NCI-H345 treated with DMSO at 0.1 percent for 48 hours (cell line): ENCODE results near the gene TEX29.

Experiments used
- DNase-seq: peaks from one replicate; lab custom pipeline; 2025; ENCODE audit not compliant: unreplicated experiment; lab: John Stamatoyannopoulos, UW

Gene TEX29

GRCh38 chr13:111339366-111340143 is 19.1 kb downstream of the TEX29 start:
- no peak for DNase-seq

GRCh38 chr13:111341886-111342285 is 21.4 kb downstream of the TEX29 start:
- no peak for DNase-seq

DNA sequence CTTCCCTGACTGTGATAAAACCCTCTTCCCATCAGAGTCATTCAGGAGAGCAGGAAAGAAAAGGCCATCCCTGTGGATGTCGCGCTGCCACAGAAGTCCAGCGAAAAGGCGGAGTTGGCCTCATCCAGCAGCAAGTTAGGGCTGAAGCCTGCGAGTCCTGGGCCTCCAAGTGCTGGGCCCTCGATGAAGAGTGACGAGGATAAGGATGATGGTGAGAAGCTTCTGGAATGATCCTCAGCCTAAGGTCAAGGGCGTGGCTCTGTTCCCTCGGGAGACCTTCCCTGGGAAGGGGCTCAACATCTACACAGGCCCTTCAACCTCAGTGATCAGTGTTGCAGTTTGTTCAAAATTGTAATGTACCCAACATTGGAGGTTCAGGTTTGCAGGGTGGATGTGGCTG is 22.3 kb downstream of the TEX29 start:
- DNase-seq = no peak

DNA sequence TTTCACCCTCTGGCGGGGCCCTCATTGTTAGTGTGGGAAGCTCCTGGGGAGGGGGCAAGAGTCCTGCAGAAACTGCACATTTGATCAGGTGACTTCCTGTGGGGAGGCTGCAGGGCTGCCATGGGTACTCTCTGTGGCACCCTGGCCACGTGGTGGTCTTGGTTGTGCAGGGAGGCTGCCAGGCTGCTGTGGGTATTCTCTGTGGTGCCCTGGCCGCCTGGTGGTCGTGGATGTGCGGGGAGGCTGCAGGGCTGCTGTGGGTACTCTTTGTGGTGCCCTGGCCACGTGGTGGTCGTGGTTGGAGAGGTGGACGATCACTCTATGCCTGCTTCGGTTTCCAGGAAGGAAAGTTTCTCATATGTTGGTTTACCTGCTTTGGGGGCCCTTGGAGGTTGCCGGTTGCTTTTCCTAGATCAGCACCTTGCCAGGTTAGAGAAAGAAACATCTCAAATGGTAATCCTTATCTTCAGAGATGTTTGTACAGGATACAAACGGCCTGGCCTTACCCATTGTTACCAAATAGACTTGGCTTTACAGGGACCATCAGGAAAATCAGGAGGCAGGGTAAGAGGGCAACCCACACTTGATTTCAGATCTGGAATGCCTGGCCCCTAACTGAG is 22.9 kb downstream of the TEX29 start:
- no peak for DNase-seq

DNA sequence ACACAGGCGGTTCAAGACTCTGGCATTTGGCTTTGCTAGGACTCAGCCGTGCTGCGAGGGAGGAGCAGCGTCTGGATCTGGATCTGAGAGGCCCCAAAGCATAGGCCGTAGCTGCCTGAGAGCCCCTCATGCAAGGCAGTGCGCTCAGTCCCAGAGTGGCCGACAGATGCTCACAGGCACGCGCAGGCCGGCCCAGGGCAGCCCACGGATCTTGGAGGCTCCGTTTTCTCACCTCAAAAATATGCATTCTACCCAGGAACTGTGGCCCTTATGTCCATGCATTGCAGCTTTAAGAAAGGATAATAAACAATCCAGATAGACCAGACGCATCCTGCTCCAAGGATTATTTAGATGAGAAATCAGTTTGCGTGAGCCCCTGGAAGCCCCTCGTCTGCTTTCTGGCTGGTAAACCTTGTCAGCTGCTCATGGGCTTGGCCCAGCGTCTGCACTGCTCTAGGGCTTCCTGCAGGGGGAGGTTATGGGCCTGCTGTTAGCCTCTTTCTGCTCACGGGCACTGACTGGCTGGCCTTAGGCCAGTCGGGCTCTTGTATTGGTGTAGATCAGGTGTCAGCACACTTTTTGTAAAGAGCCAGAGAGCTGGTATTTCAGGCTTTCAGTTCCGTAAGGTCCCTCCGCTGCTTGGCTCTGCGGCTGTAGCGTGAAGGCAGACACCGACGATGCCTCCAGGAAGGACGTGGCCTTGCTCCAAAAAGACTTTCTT is 24.2 kb downstream of the TEX29 start:
- DNase-seq = peak; percentile 7

GRCh38 chr13:111345682-111346081 is 25.2 kb downstream of the TEX29 start:
- no peak for DNase-seq

DNA sequence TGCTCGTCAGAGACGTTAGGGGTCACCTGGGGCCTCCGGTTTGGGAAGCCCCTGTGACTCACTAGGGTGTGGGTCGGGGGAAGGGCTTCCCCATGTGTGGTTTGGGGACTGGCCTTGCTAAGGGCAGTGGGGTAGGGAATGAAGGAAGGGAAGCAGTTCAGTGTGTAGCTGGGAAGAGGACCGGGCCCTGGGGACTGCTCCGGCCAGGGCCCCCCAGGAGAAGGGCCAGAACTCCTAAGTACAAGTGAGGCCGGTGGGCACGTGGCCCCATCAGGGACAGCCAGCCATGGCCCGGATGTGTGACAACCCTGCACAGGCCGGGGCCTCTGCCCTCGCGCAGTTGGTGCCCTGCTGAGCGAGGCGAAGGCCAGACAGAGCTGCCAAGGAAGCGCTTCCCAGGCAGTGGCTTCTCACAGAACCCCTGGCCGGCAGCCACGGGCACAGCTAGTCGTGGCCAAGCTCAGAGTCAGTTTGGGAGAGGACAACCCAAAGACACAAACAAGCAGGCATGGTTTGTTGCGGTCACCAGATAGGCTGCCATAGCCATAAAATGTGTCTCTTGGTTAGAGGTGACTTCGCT is 25.7 kb downstream of the TEX29 start:
- DNase-seq = no peak

- DNase-seq = no peak
These were observed 27.0 kb downstream of the TEX29 start for GRCh38 chr13:111347438-111347837.

- no peak for DNase-seq
These were observed 33.1 kb downstream of the TEX29 start for GRCh38 chr13:111353508-111353907.

DNA sequence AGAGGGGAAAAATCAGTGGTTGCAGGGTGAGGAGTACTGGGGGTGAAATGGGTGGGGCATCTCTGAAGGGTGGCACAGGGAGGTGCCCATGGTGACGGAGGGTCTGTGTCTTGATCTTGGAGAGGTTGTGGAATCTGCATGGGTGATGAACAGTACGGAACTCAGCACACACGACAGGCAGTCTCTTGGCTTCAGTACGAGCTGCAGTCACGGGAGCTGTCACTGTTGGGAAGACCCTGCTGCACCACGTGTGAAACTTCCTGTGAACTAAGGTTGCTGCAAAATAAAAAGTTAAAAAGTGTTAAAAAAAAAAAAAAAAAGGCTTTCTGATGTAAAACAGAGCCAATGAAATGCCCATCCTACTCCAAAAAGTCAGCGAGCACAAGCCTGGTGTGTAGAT is 34.3 kb downstream of the TEX29 start:
- DNase-seq = no peak

- no peak for DNase-seq
These were observed 36.4 kb downstream of the TEX29 start for GRCh38 chr13:111356795-111357194.

DNA sequence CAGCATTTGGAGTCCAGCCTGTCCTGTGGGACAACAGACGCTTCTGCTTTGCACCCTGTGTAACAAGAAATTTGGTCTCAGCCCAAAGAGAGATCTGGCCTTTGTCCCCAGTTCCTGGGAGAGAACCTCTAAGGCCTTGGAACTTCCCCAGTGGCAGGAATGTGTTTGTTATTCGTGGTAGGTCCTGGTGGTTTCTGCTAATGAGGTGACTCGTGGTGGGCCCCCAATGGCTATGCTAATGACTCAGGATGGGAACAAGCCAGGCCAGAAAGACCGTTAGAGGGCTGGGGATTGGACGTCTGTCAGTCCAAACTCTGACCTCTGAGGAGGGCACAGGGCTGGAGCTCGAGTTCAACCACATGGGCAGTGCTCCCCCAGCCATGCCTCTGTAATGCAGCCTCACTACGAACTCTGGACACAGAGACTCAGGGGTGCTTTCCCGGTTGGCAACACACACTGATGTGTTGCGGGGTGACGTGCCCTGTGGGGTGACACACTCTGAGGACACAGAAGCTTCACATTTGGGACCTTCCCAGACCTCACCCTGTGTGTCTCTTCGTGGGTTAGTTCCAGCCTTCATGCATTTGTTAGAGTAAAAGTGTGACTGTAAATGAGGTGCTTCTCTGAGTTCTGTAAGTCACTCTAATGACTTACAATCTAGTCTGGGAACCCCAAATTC is 38.9 kb downstream of the TEX29 start:
- no peak for DNase-seq

DNA sequence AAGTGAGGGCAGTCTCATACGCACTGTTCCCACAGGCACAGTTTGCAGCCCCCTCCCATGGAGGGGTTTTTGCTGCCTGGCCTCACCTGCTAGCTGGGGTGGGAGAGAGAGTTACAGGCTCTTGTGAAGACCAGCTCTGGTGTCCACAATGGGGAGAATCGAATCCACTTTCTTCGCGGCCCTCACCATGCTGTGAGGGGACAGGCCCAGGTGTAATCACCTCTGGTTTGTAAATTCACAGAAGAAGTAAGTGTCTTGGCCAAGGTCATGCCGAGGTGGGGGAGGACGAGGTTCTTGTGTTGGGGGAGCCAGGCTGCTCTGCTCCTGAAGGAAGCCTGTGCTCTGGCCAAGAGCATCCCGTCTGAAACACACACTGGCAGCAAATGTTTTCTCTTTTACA is 39.5 kb downstream of the TEX29 start:
- DNase-seq = no peak

DNA sequence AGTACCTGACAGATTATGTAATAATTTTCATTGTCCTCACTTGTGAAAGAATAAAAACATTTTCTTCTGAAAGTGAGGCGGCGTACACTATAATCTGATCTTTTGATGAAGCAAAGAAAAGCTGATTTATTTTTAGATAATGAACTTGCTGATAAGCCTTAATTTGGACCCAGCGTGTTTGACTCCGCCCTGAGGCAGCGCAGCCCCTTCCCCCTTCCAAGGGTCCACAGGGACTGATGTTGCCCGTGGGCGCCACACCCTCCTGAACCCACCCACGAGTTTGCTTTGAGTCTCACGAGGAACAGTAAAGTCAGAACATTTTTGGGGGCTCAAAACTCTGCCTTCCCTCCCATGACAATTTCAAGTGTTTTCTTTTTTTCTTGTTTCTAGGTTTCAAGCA is 40.0 kb downstream of the TEX29 start:
- no peak for DNase-seq

GRCh38 chr13:111361046-111361872 is 40.8 kb downstream of the TEX29 start:
- no peak for DNase-seq

- DNase-seq = no peak
These were observed 41.6 kb downstream of the TEX29 start for GRCh38 chr13:111361873-111362648.

DNA sequence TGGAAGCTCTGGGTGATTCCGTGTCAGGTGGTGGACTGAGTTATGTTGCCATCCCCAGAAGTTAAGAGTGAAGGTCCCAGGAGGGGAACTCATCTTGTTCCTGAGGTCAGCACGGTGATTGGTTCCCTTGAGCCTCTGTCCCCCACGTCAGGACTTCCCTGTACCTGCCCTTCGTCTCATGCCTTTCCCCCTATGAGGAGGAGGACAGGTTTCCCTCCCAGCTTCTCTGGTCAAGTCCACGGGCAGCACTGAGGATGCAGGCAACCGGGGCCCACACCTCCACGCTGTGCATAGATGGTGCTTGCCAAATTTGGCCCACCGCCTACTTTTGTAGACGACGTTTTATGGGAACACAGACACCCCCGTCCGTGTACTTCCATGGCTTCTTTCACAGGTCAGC is 42.7 kb downstream of the TEX29 start:
- DNase-seq = no peak

DNA sequence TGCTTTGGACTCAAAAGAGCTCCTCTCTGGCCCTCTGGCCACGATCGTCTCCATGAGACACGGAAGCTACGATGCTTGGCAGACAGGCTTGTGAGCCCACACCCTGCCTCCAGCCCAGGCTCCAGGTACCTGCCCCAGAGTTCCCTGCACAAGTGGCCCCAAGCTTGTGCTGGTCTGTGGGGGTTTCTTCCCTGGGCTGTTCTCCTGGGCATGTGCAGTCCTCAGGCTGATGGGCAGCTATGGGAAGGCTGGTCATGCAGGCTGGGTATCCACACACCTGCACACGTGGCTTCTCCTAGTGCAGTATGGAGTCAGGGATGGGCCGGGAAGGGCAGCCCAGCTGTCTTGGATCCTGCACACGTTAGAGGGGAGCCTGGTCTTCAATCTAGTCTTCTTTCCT is 43.1 kb downstream of the TEX29 start:
- DNase-seq = no peak

DNA sequence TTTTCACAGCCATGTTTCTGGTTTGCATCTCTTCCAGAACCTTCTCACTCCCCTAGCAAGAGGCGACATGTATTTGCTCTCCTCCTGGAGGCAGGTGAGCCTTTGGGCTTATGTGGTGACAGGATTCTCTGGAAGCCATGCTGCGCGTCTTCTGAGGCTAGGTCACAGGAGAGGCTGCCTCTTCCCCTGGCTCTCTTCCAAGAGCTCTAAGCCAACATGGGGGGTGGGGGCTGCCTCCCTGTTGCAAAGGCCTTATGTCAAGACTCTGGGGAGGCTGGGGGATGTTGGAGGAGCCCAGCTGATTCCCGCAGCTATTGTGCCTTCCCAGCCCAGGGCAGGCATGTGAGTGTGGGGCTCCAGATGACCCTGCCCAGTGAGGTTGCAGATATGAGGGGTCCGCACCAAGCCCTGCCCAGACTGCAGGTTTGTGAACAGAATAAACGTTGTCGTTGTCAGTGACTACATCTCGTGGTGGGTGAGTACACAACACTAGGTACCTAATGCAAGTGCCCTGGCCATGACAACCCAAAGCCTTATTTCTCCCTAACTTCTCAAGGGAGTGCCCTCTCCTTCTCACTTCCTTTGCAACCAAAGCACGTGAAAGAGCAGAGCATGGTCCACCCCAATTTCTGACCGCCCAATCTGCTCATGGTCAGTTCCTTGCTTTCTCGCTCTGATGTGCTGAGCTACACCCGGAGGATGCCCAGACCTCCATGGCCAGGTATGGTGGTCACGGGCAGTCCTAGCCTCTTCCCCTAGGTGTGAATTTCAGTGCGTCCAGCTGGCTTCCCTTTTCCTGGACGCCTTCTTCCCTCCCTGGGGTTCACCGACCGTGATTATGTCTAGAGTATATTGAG is 44.9 kb downstream of the TEX29 start:
- DNase-seq = no peak
